Measurements from ENCODE around the gene CBFA2T3. TPM values are rescaled to one million over a fixed set of nuclear protein-coding genes. Genes with fewer than 3 reads are reported as not detected.

CBFA2T3 gene
- total RNA-seq, 6 experiments from 2014 or later, result not detected

DNA sequence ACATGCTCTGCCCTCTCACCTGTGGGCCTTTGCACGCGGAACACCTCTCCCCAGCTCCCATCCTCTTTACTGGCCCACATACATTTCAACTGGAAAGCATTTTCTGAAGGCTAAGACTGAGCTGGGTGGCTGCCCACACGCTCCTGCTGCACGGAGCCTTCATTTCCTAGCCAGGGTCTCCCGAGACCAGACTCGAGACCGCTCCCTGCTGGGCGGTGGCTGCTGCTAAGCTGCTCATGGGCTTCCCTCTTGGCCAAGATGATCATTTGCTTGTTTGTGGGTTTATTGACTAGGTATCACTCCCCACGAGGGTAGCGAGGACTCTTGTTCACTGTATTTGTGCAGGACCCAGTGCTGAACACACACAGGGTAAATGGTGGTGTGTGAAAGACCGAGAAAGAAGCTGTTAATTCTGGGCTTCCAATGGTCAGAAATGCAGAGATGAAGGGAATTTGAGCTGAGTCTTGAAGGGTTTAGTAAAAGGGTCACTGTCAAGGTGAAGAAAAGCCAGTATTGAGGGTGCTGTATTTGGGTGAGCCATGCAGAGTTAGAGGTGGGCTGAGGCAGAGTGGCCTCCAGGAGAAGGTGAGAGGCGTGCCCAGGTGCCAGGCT lies 119.2 kb downstream of the CBFA2T3 start:
- H3K9me3 Mint-ChIP-seq, result no peaks in the 10 kb centered on the region
- peak; percentile 69 for DNase-seq
- peaks cover 7% of the 10 kb centered on the region for H3K36me3 Mint-ChIP-seq (ENCODE audit: low read depth)
- peak overlapping the region; percentile 82 for H3K27ac Mint-ChIP-seq
- peaks cover 21% of the 10 kb centered on the region for H3K4me1 Mint-ChIP-seq (ENCODE audit: low read depth)
- peak overlapping the region; percentile 99 for H3K4me3 Mint-ChIP-seq
- H3K27me3 Mint-ChIP-seq (ENCODE audit: insufficient read depth), result peaks cover 3% of the 10 kb centered on the region
- TF ChIP-seq, protein P1, sequence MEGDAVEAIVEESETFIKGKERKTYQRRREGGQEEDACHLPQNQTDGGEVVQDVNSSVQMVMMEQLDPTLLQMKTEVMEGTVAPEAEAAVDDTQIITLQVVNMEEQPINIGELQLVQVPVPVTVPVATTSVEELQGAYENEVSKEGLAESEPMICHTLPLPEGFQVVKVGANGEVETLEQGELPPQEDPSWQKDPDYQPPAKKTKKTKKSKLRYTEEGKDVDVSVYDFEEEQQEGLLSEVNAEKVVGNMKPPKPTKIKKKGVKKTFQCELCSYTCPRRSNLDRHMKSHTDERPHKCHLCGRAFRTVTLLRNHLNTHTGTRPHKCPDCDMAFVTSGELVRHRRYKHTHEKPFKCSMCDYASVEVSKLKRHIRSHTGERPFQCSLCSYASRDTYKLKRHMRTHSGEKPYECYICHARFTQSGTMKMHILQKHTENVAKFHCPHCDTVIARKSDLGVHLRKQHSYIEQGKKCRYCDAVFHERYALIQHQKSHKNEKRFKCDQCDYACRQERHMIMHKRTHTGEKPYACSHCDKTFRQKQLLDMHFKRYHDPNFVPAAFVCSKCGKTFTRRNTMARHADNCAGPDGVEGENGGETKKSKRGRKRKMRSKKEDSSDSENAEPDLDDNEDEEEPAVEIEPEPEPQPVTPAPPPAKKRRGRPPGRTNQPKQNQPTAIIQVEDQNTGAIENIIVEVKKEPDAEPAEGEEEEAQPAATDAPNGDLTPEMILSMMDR (IDR thresholded peaks at IDR 0.05), result peak; percentile 80

DNA sequence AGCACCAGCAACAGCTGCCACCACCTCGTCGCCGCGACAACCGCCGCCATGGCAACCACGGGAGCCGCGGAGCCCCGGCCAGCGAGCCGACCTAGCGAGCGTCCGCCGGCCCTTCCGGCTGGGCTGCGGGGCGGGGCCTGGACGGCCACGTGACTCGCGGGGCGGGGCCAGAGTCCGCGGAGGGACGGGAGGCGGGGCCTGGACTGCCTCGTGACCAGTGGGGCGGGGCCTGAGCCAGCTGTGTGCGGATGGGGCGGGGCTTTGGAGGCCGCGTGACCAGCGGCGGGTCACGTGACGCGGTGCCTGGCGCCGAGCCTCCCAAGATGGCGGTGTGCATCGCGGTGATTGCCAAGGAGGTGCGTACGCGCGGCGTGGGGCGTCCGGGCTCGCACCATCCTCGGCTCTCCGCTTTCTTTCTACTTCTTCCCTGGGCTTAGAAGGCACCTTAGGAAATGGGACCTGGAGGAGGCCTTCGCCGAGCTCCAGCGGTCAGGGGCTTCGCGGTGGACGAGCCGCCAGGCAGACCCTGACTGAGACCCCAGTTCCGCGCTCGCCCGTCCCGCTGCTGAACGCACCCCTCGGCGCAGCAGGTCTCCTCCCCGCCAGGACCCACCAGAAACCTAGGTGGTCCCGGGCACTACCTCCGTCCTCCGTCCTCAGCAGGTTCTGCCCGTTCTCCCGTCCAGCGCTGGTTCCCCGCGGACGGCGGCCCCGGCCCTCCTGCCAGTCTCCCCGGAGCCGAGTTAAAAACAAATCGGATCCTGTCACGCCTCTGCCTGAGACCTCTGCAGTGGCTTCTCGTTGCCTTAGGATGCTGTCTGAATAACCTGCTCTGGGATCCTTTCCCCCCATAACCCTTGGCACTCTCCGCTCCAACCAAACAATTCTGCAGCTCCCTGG lies 119.9 kb downstream of the CBFA2T3 start, which contains the start of the genes GALNS and TRAPPC2L:
TSS of gene GALNS (minus strand) at position 120 of the 900 bp plus-strand sequence. CDS start at position 50, 70 bp downstream.
TSS of gene TRAPPC2L (plus strand) at position 300 of the 900 bp plus-strand sequence. CDS start at position 324, 24 bp downstream.
- H3K4me3 Mint-ChIP-seq, result peak within 1 kb of the TSS; percentile 99
- peaks cover 7% of the 10 kb centered on the region for H3K36me3 Mint-ChIP-seq (ENCODE audit: low read depth)
- H3K27ac Mint-ChIP-seq, result peak within 1 kb of the TSS; percentile 82
- TF ChIP-seq, protein P1 (IDR thresholded peaks at IDR 0.05), result no peak
- DNase-seq, result peak; percentile 94
- no peaks in the 10 kb centered on the region for H3K9me3 Mint-ChIP-seq
- H3K4me1 Mint-ChIP-seq (ENCODE audit: low read depth), result peaks cover 21% of the 10 kb centered on the region
- H3K27me3 Mint-ChIP-seq (ENCODE audit: insufficient read depth), result peaks cover 3% of the 10 kb centered on the region

DNA sequence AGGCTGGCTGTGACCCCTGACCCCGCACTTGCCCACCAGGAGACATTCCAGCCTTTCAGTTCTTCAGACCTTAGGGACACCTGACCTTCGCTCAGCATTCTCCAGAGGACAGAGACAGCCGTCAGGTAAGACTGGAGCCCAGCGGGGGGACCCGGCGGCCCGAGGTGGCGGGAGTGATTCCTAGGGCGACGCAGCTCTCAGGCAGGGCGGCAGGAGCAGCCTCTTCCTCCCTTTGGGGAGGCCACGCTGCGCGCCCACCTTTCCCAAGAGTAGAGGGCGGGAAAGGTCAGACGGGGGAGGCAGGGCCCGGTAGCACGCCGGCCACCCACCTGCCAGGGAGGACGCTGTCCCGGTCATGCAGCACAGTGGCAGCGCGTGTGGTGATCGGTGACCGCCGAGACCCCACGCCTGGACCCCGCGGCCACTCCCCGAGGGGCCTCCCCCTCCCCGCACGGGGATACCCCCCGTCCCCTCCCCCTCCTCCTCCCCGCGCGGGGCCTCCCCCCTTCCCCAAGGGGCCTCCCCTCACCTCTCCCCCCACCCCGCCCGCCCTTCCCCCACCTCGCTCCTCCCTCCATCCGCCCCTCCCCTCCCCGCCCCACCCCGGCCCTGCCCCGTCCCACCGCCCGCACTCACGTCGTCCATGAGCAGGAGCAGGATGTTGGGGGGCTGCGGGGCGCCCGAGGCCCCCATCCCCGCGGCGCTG lies 120.7 kb downstream of the CBFA2T3 start:
- Mint-ChIP-seq H3K4me3 (peak overlapping the region; percentile 76), H3K9me3 (no peaks in the 10 kb centered on the region), H3K27ac (no peak overlapping the region), H3K4me1 (ENCODE audit: low read depth) (peaks cover 21% of the 10 kb centered on the region), H3K36me3 (ENCODE audit: low read depth) (peaks cover 7% of the 10 kb centered on the region), H3K27me3 (ENCODE audit: insufficient read depth) (peaks cover 3% of the 10 kb centered on the region)
- no peak for DNase-seq
- TF ChIP-seq, protein P1 (IDR thresholded peaks at IDR 0.05), result no peak

DNA sequence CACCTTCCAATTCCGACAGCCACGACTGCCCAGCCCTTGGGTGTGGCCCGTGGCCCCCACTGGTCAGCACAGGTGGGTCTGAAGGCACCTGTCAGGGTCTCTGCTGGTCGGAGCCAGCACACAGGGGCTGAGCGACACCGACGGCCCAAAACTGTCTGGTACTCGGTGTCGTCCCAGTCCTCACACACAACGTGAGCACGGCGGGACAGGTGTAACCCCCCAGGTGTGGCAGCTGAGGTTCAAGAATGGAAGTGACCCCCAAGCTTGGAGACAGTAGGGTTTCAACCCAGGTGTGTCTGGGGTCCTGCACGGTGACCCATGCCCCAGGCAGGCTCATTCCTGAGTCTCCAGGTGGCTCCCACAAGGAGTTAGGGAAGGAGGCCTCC lies 121.3 kb downstream of the CBFA2T3 start:
- no peak for DNase-seq
- H3K27ac Mint-ChIP-seq, result no peak overlapping the region
- H3K4me1 Mint-ChIP-seq (ENCODE audit: low read depth), result peaks cover 21% of the 10 kb centered on the region
- H3K27me3 Mint-ChIP-seq (ENCODE audit: insufficient read depth), result peaks cover 3% of the 10 kb centered on the region
- no peaks in the 10 kb centered on the region for H3K9me3 Mint-ChIP-seq
- H3K4me3 Mint-ChIP-seq, result peak overlapping the region; percentile 76
- H3K36me3 Mint-ChIP-seq (ENCODE audit: low read depth), result peaks cover 7% of the 10 kb centered on the region
- TF ChIP-seq, protein P1 (IDR thresholded peaks at IDR 0.05), result no peak

DNA sequence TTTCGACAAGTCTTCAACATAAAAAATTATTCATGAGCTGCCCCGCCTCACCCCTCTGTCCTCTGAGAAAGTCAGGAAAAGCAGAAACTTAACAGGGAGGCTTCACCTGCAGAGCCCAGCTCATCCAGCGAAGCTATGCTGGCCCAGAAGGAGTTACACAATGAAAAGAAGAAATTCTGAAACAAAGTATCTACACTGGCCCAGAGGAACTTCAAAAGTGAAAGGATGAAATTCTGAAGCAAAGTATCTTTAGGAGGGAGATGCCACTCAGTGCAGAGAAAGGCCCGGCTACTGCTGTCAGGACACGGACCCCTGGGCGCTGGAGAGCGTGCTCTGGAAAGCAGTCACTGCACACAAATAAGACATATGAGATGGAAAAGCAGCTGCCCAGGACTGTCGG lies 121.8 kb downstream of the CBFA2T3 start:
- TF ChIP-seq, protein P1 (IDR thresholded peaks at IDR 0.05), result no peak
- Mint-ChIP-seq H3K4me3 (peak overlapping the region; percentile 63), H3K4me1 (ENCODE audit: low read depth) (peaks cover 21% of the 10 kb centered on the region), H3K9me3 (no peaks in the 10 kb centered on the region), H3K27ac (no peak overlapping the region), H3K36me3 (ENCODE audit: low read depth) (peaks cover 7% of the 10 kb centered on the region), H3K27me3 (ENCODE audit: insufficient read depth) (peaks cover 3% of the 10 kb centered on the region)
- no peak for DNase-seq
